HG03439 (cell line): Measurements from ENCODE around the gene DLX2.
"Not testable (repeated sequence)": the region's sequence is repeated elsewhere in the genome, so short reads cannot be mapped to it uniquely, and the experiment has no call there.

Experiments
- ATAC-seq: cut with Tn5 transposase; IDR thresholded peaks from one replicate; pipeline ENCODE4 v1.9.1; 2021; ENCODE audit warnings: mild to moderate bottlenecking, moderate library complexity; ENCODE audit not compliant: unreplicated experiment

DLX2 gene

DNA sequence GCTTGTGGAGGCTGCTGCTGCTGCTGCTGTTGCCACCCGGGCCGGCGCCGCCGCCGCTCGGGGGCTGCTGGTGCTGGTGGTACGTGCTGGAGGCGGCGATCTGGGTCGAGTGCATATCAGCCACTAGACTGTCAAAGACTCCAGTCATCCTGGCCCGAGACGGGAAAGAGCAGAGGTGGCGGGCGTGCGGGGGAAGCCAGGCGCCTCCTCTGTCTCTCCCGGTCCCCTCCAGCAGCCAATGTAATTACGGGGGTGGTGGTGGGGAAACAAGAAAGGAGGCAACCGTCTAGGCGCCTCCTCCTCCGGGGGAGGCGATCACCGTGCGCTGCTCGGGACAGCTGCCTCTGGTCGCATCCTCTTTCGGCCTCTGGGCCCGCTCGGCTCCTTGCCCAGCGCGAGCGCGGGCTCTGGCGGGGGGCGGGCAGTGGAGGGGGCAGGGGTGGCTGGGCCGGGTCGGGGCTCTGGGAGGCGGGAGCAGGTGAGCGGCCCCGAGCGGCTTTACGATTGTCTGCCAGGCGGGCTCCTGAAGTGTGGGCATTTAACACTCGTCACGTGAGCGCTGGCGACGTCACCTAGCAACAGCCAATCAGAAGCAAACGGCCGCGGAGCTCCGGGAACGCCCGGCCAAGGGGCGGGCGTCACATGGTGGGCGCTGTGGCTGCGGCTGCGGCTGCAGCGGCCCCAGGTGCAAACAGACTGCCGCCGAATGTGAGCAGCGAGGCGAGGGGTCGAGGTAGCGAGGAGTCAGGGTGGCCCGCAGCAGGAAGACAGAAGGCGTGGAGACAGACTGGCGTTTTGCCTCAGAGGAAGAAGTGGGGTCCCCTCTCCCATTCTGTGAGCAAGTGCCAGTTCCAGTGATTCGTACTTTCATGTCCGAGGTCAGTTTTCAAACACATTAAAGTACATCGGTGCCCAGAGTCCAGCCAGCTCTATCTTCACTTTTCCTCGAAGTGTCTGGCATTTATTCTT is at the start of gene DLX2:
Gene DLX2, minus strand, starts transcription at position 510 of the 969 bp plus-strand sequence. Its CDS starts 362 bp downstream, at position 148.
- ATAC-seq, result peak; percentile 78

DNA sequence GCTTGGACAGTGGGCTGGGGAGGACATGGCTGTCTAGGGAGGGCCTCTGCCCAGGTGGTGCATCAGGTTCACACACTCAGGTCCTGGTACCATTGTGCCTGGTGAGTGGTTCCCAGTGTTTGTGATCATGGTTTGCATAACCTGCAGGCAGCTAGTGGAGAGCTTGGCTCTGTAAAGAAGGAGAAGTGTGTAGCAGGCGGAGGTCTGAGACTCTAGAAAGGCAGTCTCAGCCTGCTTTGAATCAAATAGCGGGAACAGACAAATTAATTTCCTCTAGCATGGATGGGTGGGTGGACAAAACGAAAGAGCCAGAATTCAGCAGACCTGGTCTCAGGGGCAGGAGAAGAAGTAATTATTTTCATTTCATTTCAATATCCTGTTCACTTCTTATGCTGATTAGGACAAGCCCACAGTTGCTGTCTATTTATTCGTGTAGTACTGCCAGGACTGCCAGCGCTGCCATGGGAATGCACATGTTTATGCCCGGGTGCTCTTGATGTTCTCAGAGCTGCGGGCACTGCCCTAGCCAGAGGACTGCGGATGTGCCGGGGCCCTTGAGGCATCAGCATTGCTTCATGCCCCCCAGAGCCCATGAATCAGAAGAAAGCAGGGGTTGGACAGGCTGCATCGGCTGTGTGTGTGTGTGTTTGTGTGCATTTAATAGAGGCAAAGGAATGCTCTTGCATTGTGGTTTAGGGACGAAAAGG is 45.4 kb upstream of the DLX2 start:
- no peak for ATAC-seq

GRCh38 chr2:172143817-172144216 is 41.1 kb upstream of the DLX2 start:
- no peak for ATAC-seq

- not testable (repeated sequence) for ATAC-seq
Measured at GRCh38 chr2:172138727-172139126, 36.0 kb upstream of the DLX2 start.

GRCh38 chr2:172137943-172138342 is 35.2 kb upstream of the DLX2 start:
- ATAC-seq, result no peak

GRCh38 chr2:172137109-172137508 is 34.4 kb upstream of the DLX2 start:
- ATAC-seq, result no peak

DNA sequence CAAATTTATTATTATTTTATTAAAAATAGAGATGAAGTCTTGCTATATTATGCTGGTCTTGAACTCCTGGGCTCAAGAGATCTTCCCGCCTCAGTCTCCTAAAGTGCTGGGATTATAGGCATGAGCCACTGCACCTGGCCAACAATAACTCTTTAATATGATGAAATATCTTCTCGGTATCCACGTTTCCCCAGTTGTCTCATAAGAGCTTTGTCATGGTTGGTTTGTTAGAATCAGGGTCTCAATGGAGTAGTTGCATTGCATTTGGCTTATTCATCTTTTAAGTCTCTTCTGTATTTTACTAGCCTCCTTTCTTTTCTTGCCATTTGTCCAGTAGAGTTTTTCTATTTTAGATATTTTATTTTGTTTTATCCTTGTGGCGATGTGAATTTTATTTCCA is 32.7 kb upstream of the DLX2 start:
- no peak for ATAC-seq

- ATAC-seq, result no peak
Measured at GRCh38 chr2:172134270-172134669, 31.6 kb upstream of the DLX2 start.

DNA sequence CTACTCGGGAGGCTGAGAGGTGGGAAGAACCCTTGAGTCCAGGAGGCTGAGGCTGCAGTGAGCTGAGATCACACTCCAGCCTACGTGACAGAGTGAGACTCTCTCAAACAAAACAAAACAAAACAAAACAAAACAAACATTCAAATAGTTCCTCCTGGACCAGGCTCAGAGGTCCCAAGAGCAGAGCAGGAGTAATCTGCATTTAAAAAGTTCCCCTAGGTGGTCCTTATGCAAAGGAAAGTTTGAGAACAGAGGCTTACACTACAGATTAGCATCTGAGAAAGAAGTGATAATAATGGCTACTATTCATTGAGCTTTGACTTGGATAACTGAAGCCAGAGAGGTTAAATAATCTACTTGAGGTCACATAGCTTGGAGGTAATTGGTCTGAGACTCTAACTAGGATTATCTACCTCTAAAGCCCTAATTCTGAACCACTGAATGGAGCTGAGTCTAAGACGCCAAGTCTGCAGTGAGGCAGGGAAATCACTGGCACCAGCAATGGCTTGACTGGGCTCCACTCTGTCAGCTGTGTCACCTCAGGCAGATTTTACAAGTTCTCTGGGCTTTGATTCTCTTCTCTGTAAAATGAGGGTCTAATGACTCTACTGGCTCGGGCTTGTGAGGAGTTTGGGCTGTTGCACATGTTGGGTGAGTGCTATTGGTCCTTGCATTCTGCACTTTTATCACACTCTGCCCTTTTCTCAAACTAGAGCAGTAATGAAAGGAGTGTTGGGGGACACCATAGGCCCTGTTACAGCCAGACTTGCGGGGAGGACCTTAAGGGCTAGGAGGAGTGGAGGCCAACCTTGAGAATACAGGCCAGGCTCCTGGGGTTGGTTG is 29.2 kb upstream of the DLX2 start:
- no peak for ATAC-seq

DNA sequence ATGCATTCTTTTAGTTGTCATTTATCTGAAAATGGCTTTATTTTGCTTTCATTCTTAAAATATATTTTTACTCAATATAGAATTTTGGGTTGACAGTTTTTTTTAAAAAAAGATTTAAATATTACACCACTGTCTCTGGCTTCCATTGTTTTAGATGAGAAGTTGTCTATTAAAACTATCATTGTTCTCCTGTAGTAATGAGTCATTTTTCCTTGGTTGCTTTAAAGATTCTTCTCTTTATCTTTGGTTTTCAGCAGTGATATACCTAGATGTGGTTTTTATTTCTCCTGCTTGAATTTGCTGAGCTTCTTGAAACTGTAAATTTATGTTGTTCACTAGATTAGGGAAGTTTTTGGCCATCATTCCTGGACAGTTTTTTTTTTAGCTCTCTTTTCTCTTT is 26.7 kb upstream of the DLX2 start:
- no peak for ATAC-seq

DNA sequence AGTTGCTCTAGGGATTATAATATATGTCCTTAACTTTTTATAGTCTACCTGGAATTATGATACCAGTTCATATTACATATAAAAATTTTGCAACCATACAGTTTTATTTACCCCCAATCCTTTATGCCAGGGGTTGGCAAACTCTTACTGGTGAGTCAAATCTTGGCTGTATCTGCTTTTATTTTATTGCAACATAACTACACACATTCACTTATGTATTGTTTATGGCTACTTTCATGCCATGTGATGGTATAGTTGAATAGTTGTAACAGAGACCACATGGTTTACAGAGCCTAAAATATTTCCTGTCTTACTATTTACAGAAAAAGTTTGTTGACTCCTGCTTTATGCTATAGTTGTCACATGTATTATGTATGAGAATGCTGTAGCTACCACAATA is 25.8 kb upstream of the DLX2 start:
- ATAC-seq, result no peak

GRCh38 chr2:172120118-172120517 is 17.4 kb upstream of the DLX2 start:
- ATAC-seq, result no peak

DNA sequence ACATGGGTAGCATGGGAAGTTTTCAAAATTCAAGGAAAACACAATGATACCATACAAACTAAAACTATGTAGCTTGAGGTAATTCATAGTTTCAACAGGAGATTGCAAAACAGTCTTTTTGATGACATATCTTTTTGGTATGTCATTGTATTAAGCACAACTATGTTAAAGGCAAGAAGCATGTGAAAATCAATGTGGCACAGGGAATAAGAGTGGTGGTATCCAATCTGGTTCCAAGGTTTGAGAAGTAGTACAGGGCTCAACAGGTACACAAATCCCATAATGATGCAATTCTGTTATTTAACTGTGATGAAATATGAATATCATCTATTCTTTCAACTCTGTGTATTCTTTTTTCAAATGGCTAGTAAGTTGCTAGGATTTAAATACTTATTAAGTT is 16.4 kb upstream of the DLX2 start:
- no peak for ATAC-seq

GRCh38 chr2:172116107-172116506 is 13.4 kb upstream of the DLX2 start:
- no peak for ATAC-seq

DNA sequence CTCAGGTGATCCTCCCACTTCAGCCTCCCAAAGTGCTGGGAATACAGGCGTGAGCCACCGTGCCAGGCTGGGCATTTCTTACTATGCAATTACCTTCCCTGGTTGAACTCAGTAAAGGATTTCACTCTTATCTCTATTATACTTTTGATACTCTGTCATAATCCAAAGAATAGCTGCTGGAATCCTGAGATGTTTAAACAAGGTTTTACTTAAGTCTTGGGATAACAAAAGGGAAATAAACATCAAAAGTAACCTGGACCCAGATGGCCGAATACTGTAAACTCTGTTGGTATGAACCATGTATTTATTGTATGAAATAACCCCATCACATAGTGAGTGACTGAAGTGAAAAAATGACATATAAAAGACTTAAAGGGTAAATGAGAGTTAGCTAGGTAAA is 11.9 kb upstream of the DLX2 start:
- no peak for ATAC-seq

GRCh38 chr2:172114176-172114575 is 11.5 kb upstream of the DLX2 start:
- ATAC-seq, result not testable (repeated sequence)

DNA sequence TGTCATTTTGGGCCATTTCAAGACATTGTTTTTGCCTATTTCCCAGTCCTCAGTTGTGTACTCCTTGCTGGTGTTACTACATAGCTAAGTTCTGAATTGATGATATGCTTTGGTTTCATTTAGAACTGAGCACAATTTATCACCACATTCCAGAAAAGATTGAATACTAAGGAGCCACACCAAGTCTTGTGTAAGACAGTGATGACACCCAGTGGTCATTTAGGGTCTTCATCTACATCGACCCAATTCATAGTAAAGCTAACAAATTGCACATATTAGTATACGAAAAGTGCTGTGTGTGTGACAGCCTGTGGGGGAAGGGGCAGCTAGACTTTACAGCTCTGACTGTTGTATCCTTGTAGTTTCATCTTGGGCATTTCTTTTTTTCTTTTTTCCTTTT is 10.9 kb upstream of the DLX2 start:
- no peak for ATAC-seq

DNA sequence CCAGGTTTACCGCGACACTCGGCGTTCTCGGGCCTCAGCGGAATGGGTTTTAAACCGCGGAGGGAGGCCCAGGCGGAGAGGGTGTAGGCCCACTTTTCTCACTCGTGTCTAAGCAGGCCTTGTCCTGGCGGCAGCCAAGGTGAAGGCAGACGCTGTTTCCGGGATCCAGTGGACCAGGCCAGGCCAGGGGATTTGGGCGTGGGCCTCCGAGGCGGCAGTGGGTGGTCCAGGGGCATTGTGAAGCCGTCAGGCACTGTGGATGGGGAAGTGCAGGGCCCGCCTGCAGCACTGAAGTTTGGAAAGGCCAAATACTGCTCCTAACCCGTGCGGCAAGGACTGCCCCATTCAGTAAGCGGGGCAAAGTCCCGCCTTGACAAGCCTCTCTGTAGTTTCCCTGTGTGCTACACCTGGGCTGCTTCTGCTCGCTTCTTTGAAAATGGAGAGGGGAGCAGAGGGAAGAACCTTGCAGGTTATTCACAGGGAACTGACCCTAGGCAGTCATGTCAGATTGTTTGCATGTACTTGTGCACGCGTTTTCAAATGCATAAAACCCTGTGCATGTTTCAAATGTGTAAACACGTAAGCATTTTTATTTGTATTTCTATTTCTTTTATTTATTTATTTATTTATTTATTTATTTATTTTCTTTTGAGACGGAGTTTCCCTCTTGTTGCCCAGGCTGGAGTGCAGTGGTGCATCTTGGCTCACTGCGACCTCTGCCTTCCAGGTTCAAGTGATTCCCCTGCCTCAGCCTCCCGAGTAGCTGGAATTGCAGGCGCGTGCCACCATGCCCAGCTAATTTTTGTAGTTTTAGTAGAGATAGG is 7.5 kb upstream of the DLX2 start:
- ATAC-seq, result no peak

- no peak for ATAC-seq
Measured at GRCh38 chr2:172109256-172109987, 6.7 kb upstream of the DLX2 start.

- ATAC-seq, result no peak
Measured at GRCh38 chr2:172108587-172108930, 5.9 kb upstream of the DLX2 start.
